Ascending aorta (tissue), 2 donors: Measurements from ENCODE around the gene THSD7B. TPM values are rescaled to one million over a fixed set of nuclear protein-coding genes. Genes with fewer than 3 reads are reported as not detected.
"Not testable (repeated sequence)": the region's sequence is repeated elsewhere in the genome, so short reads cannot be mapped to it uniquely, and the experiment has no call there.

Experiments used
- DNase-seq, 2 donors: peaks; one replicate each; pipeline ENCODE4 v3.0.0-alpha.2; 2019; ENCODE audit warnings: low spot score in 2 of 2
- H3K27ac ChIP-seq, 2 donors: fragments of 200-600 bp; sonication (generic); one replicate each; pipeline ENCODE4 v1.5.1; 2016 to 2017; ENCODE audit warnings: mild to moderate bottlenecking in 1 of 2
- H3K27me3 ChIP-seq: fragments of 200-600 bp; sonication (generic); one replicate; pipeline ENCODE4 v1.5.1; 2017
- H3K36me3 ChIP-seq, 2 donors: fragments of 200-600 bp; sonication (generic); one replicate each; pipeline ENCODE4 v1.5.1; 2016
- H3K4me1 ChIP-seq, 2 donors: fragments of 200-600 bp; sonication (generic); one replicate each; pipeline ENCODE4 v1.5.1; 2016 to 2017; ENCODE audit warnings: mild to moderate bottlenecking in 1 of 2
- H3K4me3 ChIP-seq, 2 donors: fragments of 200-600 bp; sonication (generic); one replicate each; pipeline ENCODE4 v1.5.1; 2016 to 2017; ENCODE audit warnings: mild to moderate bottlenecking in 1 of 2
- H3K9me3 ChIP-seq, 2 donors: fragments of 200-600 bp; sonication (generic); one replicate each; pipeline ENCODE4 v1.5.1; 2016
- intact Hi-C: fragments of 100-400 bp; cut with DNase I; formaldehyde crosslinking; loops from one replicate; pipeline ENCODE4 v1.15.1; 2023
- total RNA-seq: library from RNA; depleted of rRNA; stranded (reverse); fragments of >200 nt; gene quantifications from one replicate; pipeline ENCODE4 v1.1.0, GENCODE V29; 2016
- TF ChIP-seq, protein P1 (sequence below), 3 experiments: fragments of 200-600 bp in 2 of 3; fragments of 450-650 bp in 1 of 3; sonication (generic) in 2 of 3; IDR thresholded peaks; one replicate each; pipeline ENCODE4 v1.5.1; 2016 to 2019; ENCODE audit warnings: antibody characterized with exemption in 3 of 3, mild to moderate bottlenecking in 1 of 3, moderate library complexity in 1 of 3

The THSD7B gene
- total RNA-seq, 1 donor from 2014 or later: not detected

DNA sequence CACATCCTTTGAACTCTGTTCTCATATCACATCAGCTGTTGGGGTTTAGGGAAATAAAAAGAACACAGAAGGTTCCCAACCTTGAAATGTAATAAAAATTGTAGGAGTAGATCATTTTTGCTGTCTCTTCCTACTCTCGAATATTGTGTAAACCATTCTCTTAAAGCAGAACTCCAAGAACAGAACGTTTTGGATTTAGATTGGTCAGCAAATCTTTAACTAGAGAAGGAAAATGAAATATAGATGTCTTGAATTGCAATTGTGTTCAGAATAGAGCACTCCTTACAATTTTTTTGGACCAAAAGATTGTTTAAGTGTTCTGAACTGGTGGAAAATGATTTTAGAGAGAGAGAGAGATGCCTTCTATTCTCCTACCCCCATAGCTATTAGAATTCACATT is 23.9 kb upstream of the THSD7B start:
- no peak overlapping the region for H3K27ac ChIP-seq
- H3K36me3 ChIP-seq: no peaks in the 10 kb centered on the region
- H3K9me3 ChIP-seq: no peaks in the 10 kb centered on the region
- no peaks in the 10 kb centered on the region for H3K4me1 ChIP-seq
- intact Hi-C loops: no loop called here
- no peaks in the 10 kb centered on the region for H3K27me3 ChIP-seq
- H3K4me3 ChIP-seq: no peak overlapping the region
- TF ChIP-seq, protein P1, sequence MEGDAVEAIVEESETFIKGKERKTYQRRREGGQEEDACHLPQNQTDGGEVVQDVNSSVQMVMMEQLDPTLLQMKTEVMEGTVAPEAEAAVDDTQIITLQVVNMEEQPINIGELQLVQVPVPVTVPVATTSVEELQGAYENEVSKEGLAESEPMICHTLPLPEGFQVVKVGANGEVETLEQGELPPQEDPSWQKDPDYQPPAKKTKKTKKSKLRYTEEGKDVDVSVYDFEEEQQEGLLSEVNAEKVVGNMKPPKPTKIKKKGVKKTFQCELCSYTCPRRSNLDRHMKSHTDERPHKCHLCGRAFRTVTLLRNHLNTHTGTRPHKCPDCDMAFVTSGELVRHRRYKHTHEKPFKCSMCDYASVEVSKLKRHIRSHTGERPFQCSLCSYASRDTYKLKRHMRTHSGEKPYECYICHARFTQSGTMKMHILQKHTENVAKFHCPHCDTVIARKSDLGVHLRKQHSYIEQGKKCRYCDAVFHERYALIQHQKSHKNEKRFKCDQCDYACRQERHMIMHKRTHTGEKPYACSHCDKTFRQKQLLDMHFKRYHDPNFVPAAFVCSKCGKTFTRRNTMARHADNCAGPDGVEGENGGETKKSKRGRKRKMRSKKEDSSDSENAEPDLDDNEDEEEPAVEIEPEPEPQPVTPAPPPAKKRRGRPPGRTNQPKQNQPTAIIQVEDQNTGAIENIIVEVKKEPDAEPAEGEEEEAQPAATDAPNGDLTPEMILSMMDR (IDR thresholded peaks at IDR 0.05): no peak
- DNase-seq: no peak

DNA sequence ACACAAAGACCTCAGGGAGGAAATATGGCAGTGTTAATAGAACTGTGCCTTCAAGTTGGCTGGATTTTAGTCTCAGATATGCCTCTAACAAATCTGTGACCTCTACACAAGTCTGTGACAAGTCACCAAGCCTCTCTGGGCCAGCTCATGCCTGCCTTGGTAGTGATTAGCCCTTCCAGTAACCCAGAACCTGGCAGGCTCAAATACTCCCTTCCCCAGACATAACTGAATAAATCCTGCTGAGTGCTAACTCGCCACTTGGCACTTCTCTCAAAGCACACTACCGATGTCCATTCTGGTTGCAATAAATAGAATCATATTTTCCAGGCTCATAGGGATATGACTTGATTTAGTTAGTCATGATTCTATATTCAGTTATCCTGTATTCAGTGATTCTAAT is 15.3 kb upstream of the THSD7B start:
- peaks cover 0 to 4% of the 10 kb centered on the region in 2 donors for H3K4me1 ChIP-seq
- no peaks in the 10 kb centered on the region for H3K36me3 ChIP-seq
- no peaks in the 10 kb centered on the region for H3K9me3 ChIP-seq
- H3K27me3 ChIP-seq: no peaks in the 10 kb centered on the region
- H3K27ac ChIP-seq: no peak overlapping the region
- no peak for DNase-seq
- H3K4me3 ChIP-seq: no peak overlapping the region
- TF ChIP-seq, protein P1 (IDR thresholded peaks at IDR 0.05): no peak
- intact Hi-C loops: no loop called here

DNA sequence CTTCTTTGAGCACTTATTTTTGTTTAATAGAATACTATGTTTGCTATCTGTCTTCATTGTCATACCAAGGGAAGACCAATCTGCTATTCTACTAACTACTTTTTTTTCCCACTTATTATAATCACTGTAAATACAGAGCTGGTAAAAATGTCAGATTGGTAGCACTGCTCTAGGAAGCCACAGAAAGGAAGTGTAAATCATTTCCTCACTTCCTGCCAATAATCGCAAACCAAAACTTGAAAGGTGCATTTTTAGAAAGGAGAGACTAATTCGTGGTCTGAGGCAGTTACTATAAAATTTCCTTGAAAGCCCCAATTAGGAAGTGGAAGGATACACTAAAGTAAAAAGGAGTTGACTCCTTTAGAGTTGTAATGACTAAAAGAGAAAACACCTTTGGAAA is 13.9 kb upstream of the THSD7B start:
- DNase-seq: no peak
- Histone ChIP-seq H3K27ac (no peak overlapping the region), H3K27me3 (no peaks in the 10 kb centered on the region), H3K4me1 (peaks cover 0 to 4% of the 10 kb centered on the region in 2 donors), H3K36me3 (no peaks in the 10 kb centered on the region), H3K4me3 (no peak overlapping the region), H3K9me3 (no peaks in the 10 kb centered on the region)
- intact Hi-C loops: no loop called here
- TF ChIP-seq, protein P1 (IDR thresholded peaks at IDR 0.05): no peak

DNA sequence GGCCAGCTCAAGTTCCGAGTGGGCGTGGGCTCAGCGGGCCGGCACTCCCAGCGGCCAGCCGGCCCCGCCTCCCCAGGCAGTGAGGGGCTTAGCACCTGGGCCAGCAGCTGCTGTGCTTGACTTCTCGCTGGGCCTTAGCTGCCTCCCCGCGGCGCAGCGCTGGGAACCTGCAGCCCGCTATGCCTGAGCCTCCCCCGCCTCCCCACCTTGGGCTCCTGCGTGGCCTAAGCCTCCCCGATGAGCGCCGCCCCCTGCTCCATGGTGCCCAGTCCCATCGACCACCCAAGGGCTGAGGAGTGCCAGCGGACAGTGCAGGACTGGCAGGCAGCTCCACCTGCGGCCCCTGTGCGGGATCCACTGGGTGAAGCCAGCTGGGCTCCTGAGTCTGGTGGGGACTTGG is 6.8 kb upstream of the THSD7B start:
- H3K4me3 ChIP-seq, DNase-seq, H3K36me3 ChIP-seq, H3K4me1 ChIP-seq, H3K9me3 ChIP-seq, H3K27ac ChIP-seq, intact Hi-C loops, H3K27me3 ChIP-seq: not testable (repeated sequence)

DNA sequence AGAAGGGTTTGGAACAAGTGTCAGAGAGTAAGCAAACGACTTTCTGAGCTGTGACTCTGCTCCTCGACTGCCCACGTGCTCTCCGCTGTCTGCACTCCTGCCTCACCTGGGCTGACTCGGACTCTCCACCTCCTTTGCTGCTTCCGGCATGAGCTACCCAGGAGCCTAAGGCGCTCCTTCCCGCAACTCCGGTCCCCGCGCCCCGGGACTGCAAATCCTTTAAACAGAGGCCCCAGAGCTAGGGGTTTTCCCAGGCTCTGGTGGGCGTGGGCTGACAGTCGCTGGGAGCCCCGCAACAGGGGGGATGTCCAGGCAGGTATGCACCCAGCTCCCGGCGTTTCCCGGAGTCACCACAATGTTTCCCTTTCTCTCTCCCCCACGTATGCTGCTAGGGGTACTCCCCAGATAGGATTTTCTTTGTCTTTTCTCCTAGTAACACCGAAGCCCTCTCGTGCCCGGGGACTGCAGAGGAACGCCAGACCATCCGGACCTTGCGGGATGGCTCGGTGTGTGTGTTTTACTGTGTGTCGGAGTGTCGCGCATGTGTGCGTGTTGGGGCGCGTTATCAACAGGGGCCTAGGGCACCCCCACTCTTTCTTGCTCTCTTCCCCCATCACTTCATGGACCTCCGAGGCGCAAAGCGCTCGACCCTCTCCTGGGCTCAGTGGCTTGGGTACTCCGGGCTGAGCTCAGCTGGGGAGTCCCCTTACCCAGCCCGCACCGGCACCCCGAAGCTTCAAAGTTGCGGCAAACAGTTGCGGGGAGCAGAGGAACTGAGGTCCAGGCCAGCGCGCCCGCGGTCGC is 691 bp upstream of the THSD7B start:
- H3K36me3 ChIP-seq: no peaks in the 10 kb centered on the region
- H3K27ac ChIP-seq: peak overlapping the region; percentile 1 to 42
- TF ChIP-seq, protein P1 (IDR thresholded peaks at IDR 0.05): no peak
- H3K9me3 ChIP-seq: no peaks in the 10 kb centered on the region
- H3K4me1 ChIP-seq: peaks cover 0 to 4% of the 10 kb centered on the region in 2 donors
- intact Hi-C loops: loop anchor here (5.0 kb wide), 1 partner anchor 112 kb away; no protein-coding TSS in a partner anchor
- H3K27me3 ChIP-seq: no peaks in the 10 kb centered on the region
- H3K4me3 ChIP-seq: peak overlapping the region; percentile 63 to 95
- no peak for DNase-seq

DNA sequence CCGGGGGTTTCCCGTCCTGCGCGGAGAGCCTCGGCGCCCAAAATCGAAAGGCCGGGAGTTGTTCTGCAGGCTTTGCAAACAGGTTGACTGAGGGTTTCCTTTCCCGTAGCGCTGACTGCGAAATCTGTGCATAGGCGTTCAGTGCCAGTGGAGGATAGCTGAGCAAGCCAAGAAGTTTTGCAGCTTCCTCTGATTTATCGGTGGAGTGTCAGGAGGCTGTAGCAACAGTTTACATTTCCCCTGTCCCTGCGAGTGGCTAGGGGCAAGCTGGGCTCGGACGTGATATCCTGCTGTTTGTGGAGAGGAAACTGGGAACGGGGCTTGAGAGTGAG is 694 bp downstream of the THSD7B start:
- Histone ChIP-seq H3K4me1 (peaks cover 0 to 4% of the 10 kb centered on the region in 2 donors), H3K4me3 (peak overlapping the region; percentile 63 to 95), H3K9me3 (no peaks in the 10 kb centered on the region), H3K27ac (no peak overlapping the region), H3K27me3 (no peaks in the 10 kb centered on the region), H3K36me3 (no peaks in the 10 kb centered on the region)
- intact Hi-C loops: no loop called here
- TF ChIP-seq, protein P1 (IDR thresholded peaks at IDR 0.05): no peak
- DNase-seq: no peak
